ENCODE measurements around the gene HDAC7.

The HDAC7 gene

GRCh38 chr12:47793015-47793681 is 26.6 kb downstream of the HDAC7 start:
- no peak for DNase-seq (ENCODE audit: low read depth in 3 of 3)

GRCh38 chr12:47791874-47792273 is 27.8 kb downstream of the HDAC7 start:
- no peak for DNase-seq (ENCODE audit: low read depth in 3 of 3)

- no peak for DNase-seq (ENCODE audit: low read depth in 3 of 3)
Measured at GRCh38 chr12:47791351-47791746, 28.4 kb downstream of the HDAC7 start.

- no peak for DNase-seq (ENCODE audit: low read depth in 3 of 3)
Measured at GRCh38 chr12:47790676-47791350, 28.9 kb downstream of the HDAC7 start.

- DNase-seq (ENCODE audit: low read depth in 3 of 3): no peak
Measured at GRCh38 chr12:47789712-47790489, 29.8 kb downstream of the HDAC7 start.

GRCh38 chr12:47789141-47789540 is 30.6 kb downstream of the HDAC7 start:
- no peak for DNase-seq (ENCODE audit: low read depth in 3 of 3)

GRCh38 chr12:47787596-47788319 is 31.9 kb downstream of the HDAC7 start:
- DNase-seq (ENCODE audit: low read depth in 3 of 3): no peak

GRCh38 chr12:47786662-47787280 is 32.9 kb downstream of the HDAC7 start:
- DNase-seq (ENCODE audit: low read depth in 3 of 3): no peak

- DNase-seq (ENCODE audit: low read depth in 3 of 3): no peak
Measured at GRCh38 chr12:47785887-47786661, 33.6 kb downstream of the HDAC7 start.

- DNase-seq (ENCODE audit: low read depth in 3 of 3): no peak
Measured at GRCh38 chr12:47785036-47785886, 34.4 kb downstream of the HDAC7 start.

GRCh38 chr12:47783821-47784819 is 35.6 kb downstream of the HDAC7 start:
- DNase-seq (ENCODE audit: low read depth in 3 of 3): no peak

- no peak for DNase-seq (ENCODE audit: low read depth in 3 of 3)
Measured at GRCh38 chr12:47783024-47783755, 36.5 kb downstream of the HDAC7 start.

GRCh38 chr12:47782372-47782770 is 37.3 kb downstream of the HDAC7 start:
- DNase-seq (ENCODE audit: low read depth in 3 of 3): no peak

GRCh38 chr12:47781479-47782371 is 38.0 kb downstream of the HDAC7 start:
- no peak for DNase-seq (ENCODE audit: low read depth in 3 of 3)

- DNase-seq (ENCODE audit: low read depth in 3 of 3): no peak
Measured at GRCh38 chr12:47779943-47780504, 39.7 kb downstream of the HDAC7 start.

- DNase-seq (ENCODE audit: low read depth in 3 of 3): peak; percentile 85 to 92 (median 87)
Measured at GRCh38 chr12:47779301-47779942, 40.3 kb downstream of the HDAC7 start.
